H1 (cell line): ENCODE data around the gene IFT122. TPM values are rescaled to one million over a fixed set of nuclear protein-coding genes. Genes with fewer than 3 reads are reported as not detected.

ENCODE experiments used
- CTCF ChIA-PET: fragments of 300-600 bp; sonication (Branson Sonifier 250); formaldehyde crosslinking; loops from one replicate; lab custom pipeline; 2021; ENCODE audit not compliant: partially characterized antibody; lab: Charles Lee
- POLR2A ChIA-PET: fragments of 300-600 bp; sonication (Branson Sonifier 250); formaldehyde crosslinking; loops from one replicate; lab custom pipeline; 2021; ENCODE audit warnings: inconsistent platforms; ENCODE audit not compliant: partially characterized antibody; lab: Charles Lee
- DNase-seq, 2 experiments: peaks; one replicate each; pipeline versions ENCODE4 v3.0.0 to v3.0.0-alpha.2; 2010 to 2022; ENCODE audit warnings: low spot score in 2 of 2, low read depth in 1 of 2, mixed read lengths in 1 of 2
- FAIRE-seq: peaks from 2 replicates; lab custom pipeline; 2011; peaks lifted over from hg19 to GRCh38; lab: Jason Lieb, UNC
- H2AFZ ChIP-seq: 2 replicates; pipeline ENCODE4 v1.8.1; 2012; ENCODE audit warnings: low read length, inconsistent platforms
- H2AK5ac ChIP-seq: 2 replicates; pipeline ENCODE4 v1.6.1; 2013; ENCODE audit warnings: low read depth, low read length
- H2BK120ac ChIP-seq: replicated peaks from 2 replicates; pipeline ENCODE3; 2013; ENCODE audit warnings: low read depth, low read length, inconsistent platforms
- H2BK12ac ChIP-seq: 2 replicates; pipeline ENCODE4 v1.6.1; 2013; ENCODE audit warnings: low read depth, low read length
- H2BK15ac ChIP-seq: 2 replicates; pipeline ENCODE4 v1.6.1; 2013; ENCODE audit warnings: low read length
- H2BK20ac ChIP-seq: 2 replicates; pipeline ENCODE4 v1.6.1; 2013; ENCODE audit warnings: low read length
- H2BK5ac ChIP-seq: 2 replicates; pipeline ENCODE4 v1.6.1; 2013; ENCODE audit warnings: low read depth, low read length
- H3K14ac ChIP-seq: 2 replicates; pipeline ENCODE4 v1.6.1; 2013; ENCODE audit warnings: inconsistent platforms; ENCODE audit not compliant: insufficient read length
- H3K18ac ChIP-seq: 2 replicates; pipeline ENCODE4 v1.6.1; 2013; ENCODE audit warnings: low read length; ENCODE audit errors: extremely low read depth
- H3K23ac ChIP-seq: 2 replicates; pipeline ENCODE4 v1.6.1; 2013; ENCODE audit warnings: inconsistent platforms; ENCODE audit not compliant: insufficient read length
- H3K23me2 ChIP-seq: 2 replicates; pipeline ENCODE4 v1.6.1; 2013; ENCODE audit warnings: low read depth, low read length
- H3K27ac ChIP-seq: 2 replicates; pipeline ENCODE4 v1.6.1; 2011; ENCODE audit warnings: low read depth, low read length, inconsistent platforms
- H3K27me3 ChIP-seq, 4 experiments: replicated peaks in 1 of 4; 1 replicate in 1 of 4; 2 replicates in 3 of 4; pipeline versions ENCODE4 v1.6.1 to v1.8.1; 2011 to 2013; ENCODE audit warnings: low read length in 3 of 4, mild to moderate bottlenecking in 3 of 4, inconsistent platforms in 2 of 4, mixed read lengths in 2 of 4, moderate library complexity in 1 of 4; ENCODE audit not compliant: control insufficient read depth in 3 of 4, insufficient read depth in 3 of 4; ENCODE audit errors: extremely low read depth in 1 of 4
- H3K36me3 ChIP-seq, 4 experiments: 2 replicates each; pipeline versions ENCODE4 v1.6.1 to v1.8.1; 2011 to 2013; ENCODE audit warnings: mild to moderate bottlenecking in 4 of 4, low read length in 3 of 4, moderate library complexity in 2 of 4, control low read depth in 1 of 4, inconsistent platforms in 1 of 4; ENCODE audit not compliant: insufficient read depth in 4 of 4, control insufficient read depth in 2 of 4
- H3K4ac ChIP-seq: replicated peaks from 2 replicates; pipeline ENCODE3; 2013; ENCODE audit warnings: low read length, low read depth, mixed read lengths, inconsistent platforms; ENCODE audit not compliant: insufficient read length
- H3K4me1 ChIP-seq, 4 experiments: replicated peaks in 1 of 4; 1 replicate in 1 of 4; 2 replicates in 3 of 4; pipeline versions ENCODE4 v1.6.1 to v1.8.1; 2011 to 2013; ENCODE audit warnings: low read length in 3 of 4, inconsistent platforms in 2 of 4, mixed read lengths in 1 of 4; ENCODE audit not compliant: insufficient read depth in 4 of 4, control insufficient read depth in 3 of 4
- H3K4me2 ChIP-seq, 2 experiments: 2 replicates each; pipeline versions ENCODE4 v1.6.1 to v1.8.1; 2011 to 2013; ENCODE audit warnings: low read depth in 2 of 2, low read length in 2 of 2, control low read depth in 1 of 2, inconsistent platforms in 1 of 2, mild to moderate bottlenecking in 1 of 2; ENCODE audit not compliant: insufficient read depth in 1 of 2
- H3K4me3 ChIP-seq, 4 experiments: fragments of 200-600, 300-600 bp in 1 of 4; sonication (generic), shearing (Covaris generic), sonication (Bioruptor Twin) in 1 of 4; 2 replicates each; pipeline versions ENCODE4 v1.5.1 to v1.8.1; 2011 to 2016; ENCODE audit warnings: low read length in 4 of 4, low read depth in 3 of 4, control low read depth in 2 of 4, inconsistent platforms in 2 of 4, mild to moderate bottlenecking in 2 of 4, mixed read lengths in 1 of 4, moderate library complexity in 1 of 4; ENCODE audit not compliant: insufficient read depth in 2 of 4; ENCODE audit errors: extremely low read depth in 1 of 4
- H3K56ac ChIP-seq: replicated peaks from 2 replicates; pipeline ENCODE3; 2013; ENCODE audit warnings: low read depth, mild to moderate bottlenecking, mixed read lengths, low read length, inconsistent platforms; ENCODE audit not compliant: insufficient read length
- H3K79me1 ChIP-seq: 2 replicates; pipeline ENCODE4 v1.6.1; 2013; ENCODE audit warnings: low read depth, low read length, control low read depth
- H3K79me2 ChIP-seq, 2 experiments: 2 replicates each; pipeline versions ENCODE4 v1.6.1 to v1.8.1; 2012 to 2013; ENCODE audit warnings: low read length in 2 of 2, mild to moderate bottlenecking in 2 of 2, inconsistent platforms in 1 of 2; ENCODE audit not compliant: insufficient read depth in 2 of 2, control insufficient read depth in 1 of 2
- H3K9ac ChIP-seq, 4 experiments: replicated peaks in 1 of 4; 1 replicate in 1 of 4; 2 replicates in 3 of 4; pipeline versions ENCODE4 v1.6.1 to v1.8.1; 2011 to 2013; ENCODE audit warnings: low read depth in 3 of 4, low read length in 3 of 4, control low read depth in 2 of 4, mild to moderate bottlenecking in 2 of 4, moderate library complexity in 2 of 4, inconsistent platforms in 1 of 4; ENCODE audit errors: extremely low read depth in 1 of 4
- H3K9me3 ChIP-seq, 2 experiments: 2 replicates each; pipeline versions ENCODE4 v1.6.1 to v1.8.1; 2012 to 2013; ENCODE audit warnings: mild to moderate bottlenecking in 2 of 2, moderate library complexity in 2 of 2, control low read depth in 1 of 2, inconsistent platforms in 1 of 2, low read depth in 1 of 2, low read length in 1 of 2, mixed read lengths in 1 of 2; ENCODE audit not compliant: insufficient read depth in 2 of 2
- H4K20me1 ChIP-seq, 2 experiments: replicated peaks in 1 of 2; 2 replicates each; pipeline versions ENCODE3 to v1.8.1; 2011 to 2013; ENCODE audit warnings: inconsistent platforms in 2 of 2, low read length in 2 of 2, mild to moderate bottlenecking in 1 of 2; ENCODE audit not compliant: insufficient read depth in 2 of 2, control insufficient read depth in 1 of 2
- H4K5ac ChIP-seq: 2 replicates; pipeline ENCODE4 v1.6.1; 2013; ENCODE audit warnings: low read length, low read depth, mixed read lengths, inconsistent platforms; ENCODE audit not compliant: insufficient read length
- H4K8ac ChIP-seq: 2 replicates; pipeline ENCODE4 v1.8.0; 2013; ENCODE audit warnings: mild to moderate bottlenecking, moderate library complexity, low read length, inconsistent platforms; ENCODE audit not compliant: insufficient read depth; ENCODE audit errors: extremely low read depth
- H4K91ac ChIP-seq: replicated peaks from 2 replicates; pipeline ENCODE3; 2013; ENCODE audit warnings: low read length, mixed read lengths, inconsistent platforms; ENCODE audit not compliant: insufficient read length
- CBX8 ChIP-seq: fragments of 300-800, 300-1000 bp; sonication (generic); IDR thresholded peaks from 2 replicates; pipeline ENCODE4 v1.7.1; 2016; ENCODE audit warnings: low read depth, low read length, borderline replicate concordance
- CHD1 ChIP-seq: IDR thresholded peaks from 2 replicates; pipeline ENCODE4 v1.6.1; 2012; ENCODE audit warnings: low read depth, low read length, improper control_type of control experiment
- RAD21 ChIP-seq, 2 experiments: IDR thresholded peaks in 1 of 2; conservative IDR thresholded peaks in 1 of 2; 2 replicates each; pipeline ENCODE4 v1.6.1; 2011; ENCODE audit warnings: low read depth in 2 of 2, low read length in 2 of 2, improper control_type of control experiment in 1 of 2, inconsistent platforms in 1 of 2, mild to moderate bottlenecking in 1 of 2, moderate library complexity in 1 of 2
- WGBS, 2 experiments: shearing (Covaris generic) in 1 of 2; methylation state at CpG; one replicate each; pipeline versions ENCODE4 v1.1.6 to v1.1.7; 2013 to 2015; ENCODE audit warnings: low lambda C conversion rate in 2 of 2, mixed read lengths in 2 of 2, inconsistent platforms in 1 of 2, low coverage in 1 of 2, missing lambda C conversion rate in 1 of 2; ENCODE audit not compliant: insufficient replicate concordance in 2 of 2, insufficient coverage in 1 of 2, insufficient read length in 1 of 2; ENCODE audit errors: extremely low coverage in 1 of 2, missing lambda C conversion rate in 1 of 2; 5-methylcytosine and 5-hydroxymethylcytosine counted together
- polyA plus RNA-seq, 7 experiments: library from polyadenylated mRNA; depleted of rRNA in 3 of 7; stranded (reverse) in 5 of 7; unstranded in 2 of 7; fragments of >200 nt in 5 of 7; fragments of 200-250 nt in 2 of 7; gene quantifications; 1 replicate in 5 of 7; 2 replicates in 1 of 7; 4 replicates in 1 of 7; pipeline versions ENCODE4 v1.2.1 to v1.2.3, GENCODE V29; 2011 to 2013; ENCODE audit warnings: missing spikeins in 2 of 7, mixed read lengths in 2 of 7
- total RNA-seq: library from RNA; stranded (reverse); fragmentation: NEBNext Ultra II Directional; extraction: Animal tissue kit (Norgen Biotek cat#: 25700); gene quantifications from 2 replicates; pipeline ENCODE4 v1.2.1, GENCODE V29; 2021
- TF ChIP-seq, protein P1 (sequence below): IDR thresholded peaks from 2 replicates; pipeline ENCODE4 v1.6.1; 2011; ENCODE audit warnings: low read depth, mild to moderate bottlenecking, low read length; ENCODE audit not compliant: insufficient read depth

Gene IFT122
- total and polyA plus RNA-seq, 2 of the 8 experiments (the other 6 are each of a cell fraction or from before 2014, with no cell fraction given) = 23.7 to 25.1 TPM

DNA sequence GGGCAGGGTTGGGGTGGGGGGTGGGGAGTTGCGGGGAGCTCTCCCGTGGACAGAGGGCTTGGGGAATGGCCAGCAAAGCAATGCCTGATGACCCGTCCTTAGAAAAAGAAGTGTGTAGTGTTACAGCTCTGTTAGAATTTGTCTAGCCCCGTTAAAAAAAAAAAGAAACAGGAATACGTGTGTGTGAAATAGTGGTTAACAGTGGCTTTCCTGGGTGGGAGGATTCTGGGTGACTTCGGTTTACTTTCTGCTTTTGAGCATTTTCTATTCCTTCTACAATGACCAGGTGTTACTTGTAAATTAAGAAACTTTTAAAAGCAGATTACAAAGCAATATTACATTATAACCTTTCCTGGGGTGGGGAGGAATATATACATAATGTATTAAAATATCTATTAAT is 127.9 kb downstream of the IFT122 start:
- Histone ChIP-seq H3K18ac (no peak overlapping the region), H2BK12ac (no peak overlapping the region), H4K20me1 (no peaks in the 10 kb centered on the region), H4K91ac (no peak overlapping the region), H4K5ac (no peak overlapping the region), H3K79me1 (no peaks in the 10 kb centered on the region), H3K56ac (no peak overlapping the region), H3K79me2 (no peaks in the 10 kb centered on the region), H3K23me2 (no peaks in the 10 kb centered on the region), H3K9ac (no peak overlapping the region), H3K4me1 (peaks cover 0 to 3% (median under 1%) of the 10 kb centered on the region in 4 experiments; a peak in 2 of 7 replicates), H3K27me3 (no peaks in the 10 kb centered on the region), H2AK5ac (no peak overlapping the region), H2BK20ac (no peak overlapping the region), H3K36me3 (no peaks in the 10 kb centered on the region), H3K4me3 (no peak overlapping the region), H2BK5ac (no peak overlapping the region), H3K4me2 (no peak overlapping the region), H4K8ac (no peak overlapping the region), H3K9me3 (no peaks in the 10 kb centered on the region), H2BK15ac (no peak overlapping the region), H3K4ac (no peak overlapping the region), H2BK120ac (no peak overlapping the region), H3K23ac (no peak overlapping the region), H2AFZ (no peak overlapping the region), H3K27ac (no peak overlapping the region), H3K14ac (no peak overlapping the region)
- FAIRE-seq (no peak), DNase-seq (no peak)
- ChIA-PET CTCF (interaction anchor here (0.6 to 4.3 kb wide), 7 partner anchors 19 to 93 kb away, joined by 3 to 20 read pairs (median 4); no protein-coding TSS in a partner anchor), POLR2A (interaction anchor here (1.5 kb wide), 1 partner anchor 24 kb away, joined by 3 read pairs; no protein-coding TSS in a partner anchor)
- WGBS, 2 experiments = 89% methylated on average over 6 of the region's 6 CpGs; no CpG with 5 or more reads in 1 of the 2 experiments
- TF ChIP-seq, protein P1, sequence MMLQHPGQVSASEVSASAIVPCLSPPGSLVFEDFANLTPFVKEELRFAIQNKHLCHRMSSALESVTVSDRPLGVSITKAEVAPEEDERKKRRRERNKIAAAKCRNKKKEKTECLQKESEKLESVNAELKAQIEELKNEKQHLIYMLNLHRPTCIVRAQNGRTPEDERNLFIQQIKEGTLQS = no peak
- TF ChIP-seq CBX8 (no peak), CHD1 (no peak), RAD21 (IDR thresholded peaks at IDR 0.05 in 1 of 2, conservative IDR thresholded peaks at IDR 0.05 in 1 of 2; ENCODE audit: low read depth in 2 of 2, low read length in 2 of 2) (no peak)
